ENCODE results near the gene STARD13.

GRCh38 chr13:33109801-33110200, 175.8 kb downstream of the STARD13 start:
- TF ChIP-seq POLR2A (IDR thresholded peaks at IDR 0.05), result no peak
- TF ChIP-seq CTCF (IDR thresholded peaks at IDR 0.05), result no peak
- no peak for TF ChIP-seq POLR2AphosphoS5 (IDR thresholded peaks at IDR 0.05)
